Sigmoid colon (tissue), 3 donors: ENCODE results near the gene COPG2.

Experiments
- CTCF ChIP-seq, 4 experiments: fragments of 450-650 bp in 3 of 4; fragments of 200-600 bp in 1 of 4; IDR thresholded peaks; one replicate each; pipeline ENCODE4 v1.5.1; 2016 to 2019; ENCODE audit warnings: antibody characterized with exemption in 4 of 4, mild to moderate bottlenecking in 3 of 4, moderate library complexity in 2 of 4
- POLR2A ChIP-seq, 2 donors: fragments of 450-650 bp; IDR thresholded peaks; one replicate each; pipeline ENCODE4 v1.6.1; 2016; ENCODE audit warnings: antibody characterized with exemption in 2 of 2, mild to moderate bottlenecking in 2 of 2, moderate library complexity in 2 of 2

GRCh38 chr7:130473876-130474275 lies 194.7 kb downstream of the COPG2 start:
- no peak for TF ChIP-seq CTCF (IDR thresholded peaks at IDR 0.05)
- no peak for TF ChIP-seq POLR2A (IDR thresholded peaks at IDR 0.05)
